RPMI7951 (cell line): ENCODE data around the gene PLEKHG2. TPM values are rescaled to one million over a fixed set of nuclear protein-coding genes. Genes with fewer than 3 reads are reported as not detected.

Experiments
- DNase-seq: peaks from one replicate; pipeline ENCODE4 v3.0.0-alpha.2; 2012; ENCODE audit warnings: low read depth
- total RNA-seq: library from RNA; depleted of rRNA; stranded (reverse); fragments of >200 nt; shearing (Covaris generic); gene quantifications from 2 replicates; pipeline ENCODE4 v1.2.3, GENCODE V29; 2014

PLEKHG2 gene
- total RNA-seq, 1 experiment from 2014 or later = 13.0 TPM

GRCh38 chr19:39419003-39419402 is 6.5 kb downstream of the PLEKHG2 start:
- no peak for DNase-seq

- DNase-seq = no peak
Observed at GRCh38 chr19:39420769-39421168, 8.3 kb downstream of the PLEKHG2 start.

DNA sequence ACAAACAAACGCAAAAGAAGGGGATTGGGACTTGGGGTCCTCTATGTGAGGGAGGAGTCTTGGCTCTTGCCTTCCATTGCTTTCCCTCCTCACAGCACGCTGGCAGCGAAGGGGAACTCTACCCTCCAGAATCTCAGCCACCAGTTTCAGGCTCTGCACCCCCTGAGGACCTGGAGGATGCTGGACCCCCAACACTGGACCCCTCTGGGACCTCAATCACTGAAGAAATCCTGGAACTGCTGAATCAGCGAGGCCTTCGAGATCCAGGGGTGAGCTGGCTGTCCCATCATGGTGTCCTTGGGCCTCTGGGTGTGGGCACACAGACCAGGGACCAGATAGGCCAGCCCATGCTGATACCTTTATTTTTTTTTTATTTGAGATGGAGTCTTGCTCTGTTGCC is 9.6 kb downstream of the PLEKHG2 start:
- DNase-seq = no peak

GRCh38 chr19:39423258-39424086 is 11.0 kb downstream of the PLEKHG2 start:
- DNase-seq = no peak

DNA sequence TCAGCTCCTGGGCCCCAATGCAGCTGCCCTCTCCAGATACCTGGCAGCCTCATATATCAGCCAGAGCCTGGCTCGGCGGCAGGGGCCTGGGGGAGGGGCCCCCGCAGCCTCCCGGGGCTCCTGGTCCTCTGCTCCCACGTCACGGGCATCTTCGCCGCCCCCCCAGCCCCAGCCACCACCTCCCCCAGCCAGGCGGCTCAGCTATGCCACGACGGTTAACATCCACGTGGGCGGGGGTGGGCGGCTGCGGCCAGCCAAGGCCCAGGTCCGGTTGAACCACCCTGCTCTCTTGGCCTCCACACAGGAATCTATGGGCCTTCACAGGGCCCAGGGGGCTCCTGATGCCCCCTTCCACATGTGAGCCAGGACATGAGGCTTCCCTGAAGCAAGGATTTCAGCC is 12.5 kb downstream of the PLEKHG2 start:
- DNase-seq = no peak

DNA sequence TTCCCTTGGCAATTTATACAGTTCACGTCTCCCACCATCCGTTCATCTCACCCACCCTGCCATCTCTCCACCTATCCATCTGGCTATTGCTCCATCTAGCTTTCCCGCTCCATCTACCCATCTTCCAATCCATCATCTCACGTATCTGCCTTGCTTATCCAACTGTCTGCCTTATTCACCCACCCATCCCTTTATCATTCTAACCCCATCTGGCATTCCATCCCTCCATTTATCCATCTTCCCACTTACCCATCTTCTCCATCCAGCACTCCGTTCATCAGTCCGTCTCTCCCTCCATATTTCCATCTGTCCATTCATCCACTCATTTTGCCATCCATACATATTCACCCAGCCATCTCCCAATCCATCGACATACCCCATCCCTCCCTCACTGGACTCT is 13.3 kb downstream of the PLEKHG2 start:
- DNase-seq = no peak

GRCh38 chr19:39426170-39426569 is 13.7 kb downstream of the PLEKHG2 start:
- no peak for DNase-seq

DNA sequence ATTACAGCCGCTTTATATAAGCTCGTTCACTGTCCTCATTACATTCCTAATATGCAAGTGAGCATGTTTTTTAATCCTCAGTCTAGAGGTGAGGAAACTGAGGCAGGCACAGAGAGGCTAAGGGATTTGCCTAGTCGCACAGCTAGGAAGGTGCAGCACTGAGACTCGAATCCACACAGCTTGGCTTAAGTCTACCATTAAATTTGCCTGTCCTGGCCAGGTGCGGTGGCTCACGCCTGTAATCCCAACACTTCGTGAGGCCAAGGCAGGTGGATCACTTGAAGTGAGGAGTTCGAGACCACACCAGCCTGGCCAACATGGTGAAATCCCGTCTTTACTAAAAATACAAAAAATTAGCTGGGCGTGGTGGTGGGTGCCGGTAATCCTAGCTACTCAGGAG is 15.2 kb downstream of the PLEKHG2 start:
- no peak for DNase-seq

DNA sequence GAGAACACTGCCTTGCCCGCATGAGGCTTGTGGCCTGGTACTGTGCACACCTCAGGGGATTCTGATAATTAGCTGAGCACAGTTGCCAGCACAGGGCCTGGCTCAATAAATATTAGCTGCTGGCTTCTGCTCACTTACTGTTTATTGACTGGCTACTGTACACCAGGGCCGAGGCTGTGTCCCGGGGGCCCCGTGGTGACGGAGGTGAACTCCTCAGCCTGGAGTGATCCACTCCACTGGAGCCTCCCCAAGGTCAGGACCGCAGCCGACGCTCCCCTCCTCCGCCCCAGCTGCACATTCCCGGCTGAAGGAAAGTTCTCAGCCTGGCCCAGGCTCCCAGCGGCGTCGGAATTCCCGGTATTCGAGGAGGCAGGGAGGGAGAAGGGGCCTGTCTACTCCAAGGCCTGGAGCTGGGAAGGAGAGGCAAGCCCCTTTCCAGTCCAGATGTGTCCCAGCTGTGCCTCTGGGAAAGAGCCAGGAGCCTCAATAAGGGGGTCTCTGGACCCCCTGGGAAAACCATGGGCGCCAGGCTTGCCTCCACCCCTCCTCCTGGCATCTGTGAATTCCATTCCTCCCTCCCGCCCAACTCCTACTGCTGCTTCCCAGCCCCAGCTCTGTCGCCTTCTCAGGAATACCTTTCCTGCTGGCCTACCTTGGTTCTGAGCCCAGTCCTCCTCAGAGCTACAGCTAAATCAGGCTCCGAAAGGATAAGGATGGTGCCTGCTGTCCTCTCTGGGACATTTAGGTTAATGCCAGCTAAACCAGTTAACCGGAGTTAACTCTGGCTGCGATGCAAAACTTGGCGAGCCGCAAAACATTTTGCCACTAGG is 16.0 kb downstream of the PLEKHG2 start:
- DNase-seq = peak; percentile 69

DNA sequence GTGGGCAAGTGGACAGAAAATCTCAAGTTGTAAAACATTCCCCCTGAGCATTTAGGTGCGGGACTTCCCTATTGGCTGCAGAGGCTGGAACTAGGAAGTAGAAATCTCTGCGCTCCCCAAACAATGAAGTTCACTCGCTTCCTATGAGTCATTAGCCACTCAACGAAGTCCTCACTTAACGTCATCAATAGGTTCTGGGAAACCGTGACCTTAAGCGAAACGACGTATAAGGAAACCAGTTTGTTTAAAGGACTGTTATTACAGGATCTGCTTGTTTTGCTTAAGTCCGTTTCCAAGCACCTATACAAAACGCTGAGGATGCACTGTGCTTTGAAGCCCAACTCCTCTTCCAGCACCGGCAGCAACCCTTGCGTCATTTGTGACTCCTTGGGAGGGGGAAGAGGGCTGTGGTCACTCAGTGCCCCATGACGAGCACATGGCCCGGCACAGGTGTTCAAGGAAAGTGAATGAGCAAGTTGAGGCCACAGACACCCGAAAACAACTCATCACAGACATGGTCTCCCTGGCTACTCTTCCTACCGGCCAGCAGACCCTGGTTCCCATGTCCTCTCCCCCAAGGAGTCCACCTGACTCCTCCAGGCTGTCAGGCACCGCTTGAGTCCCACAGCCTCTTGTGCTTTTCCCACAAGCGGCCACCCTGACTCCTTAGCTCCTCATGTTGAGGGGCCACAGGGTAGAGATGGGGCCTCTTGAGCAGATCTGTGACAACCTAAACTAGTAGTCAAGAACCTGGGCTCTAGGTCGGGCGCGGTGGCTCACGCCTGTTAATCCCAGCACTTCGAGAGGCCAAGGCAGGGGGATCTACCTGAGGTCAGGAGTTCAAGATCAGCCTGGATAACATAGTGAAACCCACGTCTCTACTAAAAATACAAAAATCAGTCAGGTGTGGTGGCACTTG is 18.5 kb downstream of the PLEKHG2 start:
- DNase-seq = peak; percentile 95

GRCh38 chr19:39432677-39433025 is 20.2 kb downstream of the PLEKHG2 start:
- DNase-seq = no peak

GRCh38 chr19:39433480-39434079 is 21.1 kb downstream of the PLEKHG2 start:
- DNase-seq = no peak

- DNase-seq = no peak
Observed at GRCh38 chr19:39434123-39435076, 21.9 kb downstream of the PLEKHG2 start.

DNA sequence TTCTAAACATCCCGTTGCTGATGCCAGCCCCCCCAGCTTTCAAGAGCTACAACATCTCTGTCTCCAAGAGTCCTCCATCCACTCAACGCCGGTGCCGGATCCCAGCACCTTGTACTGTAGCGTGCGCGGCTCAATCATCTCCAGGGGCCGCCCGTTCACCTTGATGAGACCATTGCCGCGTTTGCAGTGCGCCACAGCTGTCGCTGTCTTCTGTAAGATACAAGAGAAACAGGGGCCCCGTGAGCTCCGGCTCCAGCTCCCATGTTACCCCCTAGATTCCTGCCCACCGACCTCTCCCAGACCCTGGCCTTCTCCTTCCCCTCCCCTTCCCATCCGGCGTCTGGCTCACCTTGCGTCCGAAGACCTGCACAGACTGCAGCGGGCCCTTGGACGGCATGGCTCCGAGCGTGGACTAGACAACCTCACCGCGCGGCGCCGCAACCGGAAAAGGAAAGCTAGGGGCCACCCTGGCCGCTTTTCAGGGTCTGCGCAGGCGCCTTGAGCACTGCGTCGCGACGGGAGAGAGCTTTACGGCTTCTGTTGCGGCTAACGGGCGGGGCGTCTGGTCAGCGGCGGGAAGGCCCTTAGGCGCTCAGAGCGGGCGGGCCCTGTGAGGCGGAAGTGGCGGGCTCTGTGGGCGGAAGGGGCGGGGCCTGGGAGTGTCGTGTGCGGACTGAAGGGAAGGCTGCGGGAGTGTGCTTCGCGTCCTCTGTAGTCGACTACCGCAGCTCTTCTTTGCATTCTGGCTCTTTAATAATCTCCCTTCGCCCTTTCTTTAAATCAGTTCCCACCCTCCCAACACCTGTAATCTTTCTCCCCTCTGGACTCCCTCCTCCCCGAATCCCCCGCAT is 23.3 kb downstream of the PLEKHG2 start, which contains the start of gene RPS16:
TSS of gene RPS16 (minus strand) at position 451 of the 851 bp plus-strand sequence. CDS start at position 397, 54 bp downstream.
- DNase-seq = peak; percentile 97

DNA sequence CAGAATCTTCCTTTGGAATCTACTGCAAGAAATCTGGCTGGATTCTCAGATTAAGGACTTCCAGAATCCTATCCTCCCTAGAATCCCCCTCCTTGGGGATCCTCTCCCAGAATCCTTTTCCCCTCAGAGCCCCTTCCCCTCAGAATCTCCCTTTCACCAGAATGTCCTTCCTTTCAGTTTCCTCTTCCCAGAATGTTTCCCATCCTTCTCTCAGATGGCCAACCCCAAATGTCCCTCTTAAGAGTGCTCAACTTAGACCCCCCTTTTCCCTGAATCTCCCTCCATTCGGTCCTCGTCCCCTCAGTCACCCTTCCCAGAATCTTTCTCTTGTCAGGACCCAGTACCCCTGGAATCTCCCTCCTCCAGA is 23.9 kb downstream of the PLEKHG2 start:
- DNase-seq = no peak

GRCh38 chr19:39438270-39438934 is 25.9 kb downstream of the PLEKHG2 start:
- DNase-seq = no peak

- peak; percentile 18 for DNase-seq
Observed at GRCh38 chr19:39444598-39445195, 32.2 kb downstream of the PLEKHG2 start.
